ENCODE results near the gene CHD9.
"Not testable (repeated sequence)": the region's sequence is repeated elsewhere in the genome, so short reads cannot be mapped to it uniquely, and the experiment has no call there.

The CHD9 gene, protein sequence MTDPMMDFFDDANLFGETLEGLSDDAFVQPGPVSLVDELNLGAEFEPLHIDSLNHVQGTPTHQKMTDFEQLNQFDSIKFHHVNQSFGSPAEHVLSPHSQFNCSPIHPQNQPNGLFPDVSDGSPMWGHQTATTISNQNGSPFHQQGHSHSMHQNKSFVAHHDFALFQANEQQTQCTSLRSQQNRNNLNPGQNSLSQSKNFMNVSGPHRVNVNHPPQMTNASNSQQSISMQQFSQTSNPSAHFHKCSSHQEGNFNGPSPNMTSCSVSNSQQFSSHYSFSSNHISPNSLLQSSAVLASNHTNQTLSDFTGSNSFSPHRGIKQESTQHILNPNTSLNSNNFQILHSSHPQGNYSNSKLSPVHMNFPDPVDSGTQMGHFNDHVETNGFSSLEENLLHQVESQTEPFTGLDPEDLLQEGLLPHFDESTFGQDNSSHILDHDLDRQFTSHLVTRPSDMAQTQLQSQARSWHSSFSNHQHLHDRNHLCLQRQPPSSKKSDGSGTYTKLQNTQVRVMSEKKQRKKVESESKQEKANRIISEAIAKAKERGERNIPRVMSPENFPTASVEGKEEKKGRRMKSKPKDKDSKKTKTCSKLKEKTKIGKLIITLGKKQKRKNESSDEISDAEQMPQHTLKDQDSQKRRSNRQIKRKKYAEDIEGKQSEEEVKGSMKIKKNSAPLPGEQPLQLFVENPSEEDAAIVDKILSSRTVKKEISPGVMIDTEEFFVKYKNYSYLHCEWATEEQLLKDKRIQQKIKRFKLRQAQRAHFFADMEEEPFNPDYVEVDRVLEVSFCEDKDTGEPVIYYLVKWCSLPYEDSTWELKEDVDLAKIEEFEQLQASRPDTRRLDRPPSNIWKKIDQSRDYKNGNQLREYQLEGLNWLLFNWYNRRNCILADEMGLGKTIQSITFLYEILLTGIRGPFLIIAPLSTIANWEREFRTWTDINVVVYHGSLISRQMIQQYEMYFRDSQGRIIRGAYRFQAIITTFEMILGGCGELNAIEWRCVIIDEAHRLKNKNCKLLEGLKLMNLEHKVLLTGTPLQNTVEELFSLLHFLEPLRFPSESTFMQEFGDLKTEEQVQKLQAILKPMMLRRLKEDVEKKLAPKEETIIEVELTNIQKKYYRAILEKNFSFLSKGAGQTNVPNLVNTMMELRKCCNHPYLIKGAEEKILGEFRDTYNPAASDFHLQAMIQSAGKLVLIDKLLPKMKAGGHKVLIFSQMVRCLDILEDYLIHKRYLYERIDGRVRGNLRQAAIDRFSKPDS (N-terminal part only)

DNA sequence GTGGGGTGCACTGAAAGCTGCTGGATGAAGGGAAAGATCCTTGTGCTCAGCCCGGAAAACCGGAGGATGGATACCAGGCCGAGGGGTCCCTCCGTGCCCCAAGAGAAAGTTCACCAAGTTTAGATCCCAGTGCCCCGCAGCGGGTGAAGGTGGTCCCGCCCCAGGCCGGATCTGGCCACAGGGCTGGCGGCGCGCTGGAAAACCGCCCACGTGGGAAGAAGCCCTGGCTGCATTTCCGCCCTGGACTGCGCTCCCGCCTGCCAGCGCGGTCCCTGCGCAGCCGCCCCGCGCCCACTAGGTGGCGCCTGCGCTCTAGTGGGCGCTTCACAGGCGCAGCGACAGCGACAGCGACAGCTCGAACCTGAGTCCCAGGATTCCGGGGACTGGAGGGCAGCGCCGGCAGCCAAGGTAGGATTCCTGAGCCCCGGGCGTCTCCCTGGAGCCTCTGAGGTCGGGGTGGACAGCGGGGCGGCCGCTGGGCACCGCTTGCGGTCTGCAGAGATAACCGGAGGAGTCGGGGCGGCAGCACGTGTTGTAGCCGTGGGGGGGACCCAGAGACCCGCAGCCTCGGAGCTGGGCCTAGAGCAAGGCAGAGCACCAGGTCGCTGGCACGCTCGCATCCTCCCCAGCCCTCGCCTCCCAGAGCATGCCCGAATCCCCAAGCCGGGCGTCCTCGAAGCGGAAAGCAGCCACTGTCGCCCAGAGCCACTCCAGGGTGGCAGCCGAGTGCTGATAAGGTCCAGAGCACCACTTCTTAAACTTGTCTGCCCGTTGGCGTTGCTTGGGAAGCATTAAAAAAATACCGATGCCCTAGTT lies at the start of gene CHD9:
TSS of gene CHD9 (plus strand) at position 322 of the 816 bp plus-strand sequence. CDS start 101,099 bp downstream, outside the sequence.
- peak; percentile 92 for DNase-seq

DNA sequence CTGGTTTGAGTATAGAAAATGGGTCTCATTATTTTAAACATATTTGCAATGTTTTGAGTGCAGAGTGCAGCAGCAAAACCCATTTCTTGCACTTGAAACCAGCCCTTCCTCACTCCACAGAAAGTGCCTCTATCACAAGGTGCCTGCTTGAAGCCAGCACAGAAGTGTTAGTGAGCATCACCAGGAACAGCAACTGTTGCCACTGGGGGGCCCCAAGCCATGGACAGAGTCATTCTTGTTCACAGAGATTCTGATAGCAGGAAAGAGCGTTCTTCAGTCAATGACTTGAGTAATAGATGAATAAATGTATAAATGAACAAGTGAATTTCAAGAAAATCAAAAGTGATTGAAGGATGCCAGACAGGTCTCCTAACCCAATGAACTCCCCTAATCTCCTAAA lies 47.7 kb upstream of the CHD9 start:
- no peak for DNase-seq

- DNase-seq, result no peak
Measured at GRCh38 chr16:53014287-53014686, 40.5 kb upstream of the CHD9 start.

- no peak for DNase-seq
Measured at GRCh38 chr16:53018834-53019416, 35.9 kb upstream of the CHD9 start.

DNA sequence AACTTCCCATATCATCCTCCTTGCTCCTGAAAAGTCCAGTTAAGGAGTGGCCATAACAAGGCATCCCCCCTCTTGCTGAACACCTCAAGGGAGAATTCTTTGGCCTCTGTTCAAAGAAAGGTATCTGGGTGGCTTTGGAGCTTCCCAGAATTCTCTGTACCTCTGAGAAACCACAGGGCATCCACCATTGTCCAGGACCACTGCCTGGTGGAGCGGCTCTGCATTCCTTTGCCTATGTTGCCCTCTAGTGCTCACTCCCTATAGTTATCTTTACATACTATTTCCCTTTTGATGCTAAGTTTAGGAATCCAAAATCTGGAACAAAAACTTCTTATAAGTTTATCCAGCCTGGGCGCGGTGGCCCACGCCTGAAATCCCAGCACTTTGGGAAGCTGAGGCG lies 32.4 kb upstream of the CHD9 start:
- DNase-seq, result peak; percentile 42

DNA sequence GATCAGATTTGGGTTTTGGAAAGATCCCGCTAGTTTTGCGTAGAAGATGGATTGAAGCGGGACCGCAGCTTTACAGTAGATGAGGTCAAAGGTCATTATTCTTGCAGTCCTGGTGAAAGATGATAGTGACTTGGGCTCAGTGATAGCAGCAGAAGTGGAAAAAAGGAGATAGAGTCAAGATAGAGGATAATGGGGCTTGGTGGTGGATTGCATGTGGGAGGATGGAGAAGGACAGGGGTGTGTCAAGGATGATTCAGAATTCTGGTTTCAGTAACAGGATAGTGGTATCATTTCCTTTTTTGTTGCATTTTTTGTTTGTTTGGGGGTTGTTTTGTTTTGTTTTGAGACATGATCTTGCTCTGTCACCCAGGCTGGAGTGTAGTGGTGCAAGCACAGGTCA lies 30.7 kb upstream of the CHD9 start:
- no peak for DNase-seq

GRCh38 chr16:53029971-53030370 lies 24.8 kb upstream of the CHD9 start:
- DNase-seq, result no peak

GRCh38 chr16:53031323-53031942 lies 23.4 kb upstream of the CHD9 start:
- no peak for DNase-seq

GRCh38 chr16:53034306-53034705 lies 20.5 kb upstream of the CHD9 start:
- no peak for DNase-seq

- no peak for DNase-seq
Measured at GRCh38 chr16:53035176-53035942, 19.4 kb upstream of the CHD9 start.

DNA sequence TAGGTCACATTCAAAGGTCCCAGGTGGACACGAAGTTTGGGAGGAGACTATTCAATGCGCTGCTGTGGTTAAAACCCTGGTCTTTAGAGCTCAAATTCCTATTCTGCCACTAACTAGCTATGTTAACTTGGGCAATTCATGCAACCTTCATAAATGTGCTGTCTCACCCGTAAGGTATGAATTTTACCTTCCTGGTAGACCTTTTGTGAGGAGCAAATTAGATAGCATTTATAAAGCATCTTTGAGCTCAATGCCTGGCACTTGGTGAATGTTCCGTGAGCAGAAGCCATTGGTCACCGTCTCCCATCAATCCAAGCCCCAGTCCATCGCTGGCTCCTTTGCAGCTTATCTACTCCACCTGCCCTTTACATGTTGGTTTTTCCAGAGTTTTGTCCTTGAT lies 18.7 kb upstream of the CHD9 start:
- no peak for DNase-seq

DNA sequence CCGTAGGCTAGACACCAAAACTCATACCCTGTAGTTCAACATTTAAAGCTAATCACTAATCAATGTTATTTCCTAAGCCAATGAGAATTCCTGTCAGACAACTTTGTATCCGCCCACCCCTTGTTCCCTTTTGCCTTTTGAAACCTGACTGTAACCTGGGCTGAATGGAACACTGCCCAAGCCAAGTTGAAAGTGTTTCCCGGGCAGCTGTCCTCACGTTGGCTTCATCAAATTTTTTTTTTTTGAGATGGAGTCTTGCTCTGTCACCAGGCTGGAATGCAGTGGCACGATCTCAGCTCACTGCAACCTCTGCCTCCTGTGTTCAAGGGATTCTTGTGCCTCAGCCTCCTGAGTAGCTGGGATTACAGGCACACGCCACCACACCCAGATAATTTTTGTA lies 18.1 kb upstream of the CHD9 start:
- DNase-seq, result not testable (repeated sequence)

- DNase-seq, result no peak
Measured at GRCh38 chr16:53040788-53041187, 14.0 kb upstream of the CHD9 start.

DNA sequence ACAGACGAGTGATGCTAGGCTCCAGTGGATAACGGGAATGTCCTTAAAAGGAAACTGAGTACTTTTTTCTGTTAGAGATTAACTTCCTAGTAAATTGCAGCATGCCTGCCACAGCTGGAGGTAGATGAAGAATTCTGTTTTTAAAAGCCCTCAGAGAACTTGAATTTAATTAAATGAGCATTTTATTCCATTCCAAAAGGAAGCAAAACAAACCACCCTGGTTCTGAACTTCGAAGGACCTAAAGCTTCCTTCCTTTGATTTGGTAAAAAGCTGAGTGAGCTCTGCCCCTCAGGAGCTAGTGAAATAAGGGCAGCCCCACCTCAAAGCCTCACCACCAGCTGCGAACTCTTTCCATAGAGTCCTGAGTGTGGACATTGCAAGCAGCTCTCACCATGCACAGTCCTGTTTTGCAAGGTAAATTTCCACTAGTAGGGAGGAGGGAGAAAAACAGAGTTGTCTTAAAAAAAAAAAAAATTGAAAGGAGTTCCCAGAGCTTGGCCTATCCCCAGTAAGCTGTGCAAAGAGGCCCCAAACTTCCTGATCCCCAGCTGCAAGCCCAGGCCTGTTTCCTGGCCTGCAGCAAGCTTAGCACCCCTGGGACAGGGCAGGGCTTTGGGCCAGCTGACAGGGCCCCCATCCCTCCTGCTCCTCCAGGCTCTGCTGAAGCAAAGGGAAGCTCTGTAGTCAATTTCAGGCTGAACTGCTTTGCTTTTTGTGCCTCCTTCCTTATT lies 13.3 kb upstream of the CHD9 start:
- DNase-seq, result no peak

- no peak for DNase-seq
Measured at GRCh38 chr16:53042235-53042701, 12.5 kb upstream of the CHD9 start.

DNA sequence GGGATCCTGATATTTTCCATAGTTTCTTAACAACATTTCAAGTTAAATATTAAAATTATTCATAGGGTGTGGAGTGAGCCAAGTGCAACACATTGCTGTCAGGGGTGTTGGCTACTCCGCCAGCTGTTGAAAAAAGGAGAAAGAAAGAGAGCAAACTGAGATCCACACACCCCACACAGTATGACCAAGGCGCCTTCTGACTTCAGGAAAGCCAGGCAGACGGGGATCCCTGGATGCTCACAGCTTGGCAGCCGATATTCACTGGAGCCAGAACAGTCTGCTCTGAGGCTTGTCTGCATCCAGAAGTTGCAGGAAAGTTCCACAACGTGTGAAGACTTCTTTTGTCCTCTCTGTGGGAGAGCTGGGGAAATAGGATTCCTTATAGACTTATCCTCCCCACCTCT lies 11.4 kb upstream of the CHD9 start:
- DNase-seq, result no peak

GRCh38 chr16:53043986-53044601 lies 10.7 kb upstream of the CHD9 start:
- DNase-seq, result no peak

DNA sequence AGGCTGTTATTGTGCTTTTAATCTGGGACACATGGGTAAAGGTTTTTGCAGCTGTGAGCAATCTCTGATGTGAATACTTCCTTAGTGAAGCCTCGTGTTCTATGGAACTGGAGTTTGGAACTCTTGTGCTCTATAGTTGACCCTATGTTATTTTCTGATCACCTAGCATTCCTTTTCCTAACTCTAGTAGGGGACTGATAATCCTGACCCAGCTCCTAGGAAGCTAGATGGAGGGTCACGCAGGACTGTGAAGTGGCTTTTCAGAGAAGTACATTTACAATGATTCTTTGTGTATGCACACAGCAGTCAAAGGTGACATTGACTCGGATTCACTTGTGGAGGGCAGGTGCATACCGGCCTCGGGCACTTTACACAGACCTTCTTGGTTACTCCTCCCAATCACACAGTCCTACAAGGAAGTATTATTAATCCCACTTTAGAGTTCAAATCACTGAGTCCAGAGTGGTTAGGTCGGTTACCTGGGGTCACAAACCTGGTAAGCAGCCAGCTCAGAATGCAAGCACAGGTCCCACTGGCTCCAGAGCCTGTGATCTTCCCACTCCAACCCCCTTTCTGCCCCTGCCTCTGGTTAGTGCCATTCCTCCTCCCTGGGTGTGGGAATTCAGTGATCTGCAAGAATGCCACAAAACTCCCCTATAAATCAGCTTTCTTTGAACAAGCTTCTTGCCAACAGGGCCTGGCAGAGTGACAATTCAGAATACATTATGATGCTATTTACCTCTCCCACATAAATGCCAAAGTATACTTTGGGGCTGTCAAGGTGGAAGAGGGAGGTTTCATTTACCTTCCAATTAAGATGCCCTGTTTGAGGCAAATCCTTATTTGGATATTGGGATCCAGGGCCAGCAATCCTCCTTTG lies 9.2 kb upstream of the CHD9 start:
- no peak for DNase-seq

Measured in 8988T (cell line).